Prostate gland (tissue), 2 donors: ENCODE results near the gene NBEA. TPM values are rescaled to one million over a fixed set of nuclear protein-coding genes. Genes with fewer than 3 reads are reported as not detected.

Experiments
- DNase-seq: peaks from one replicate; pipeline ENCODE4 v3.0.0-alpha.2; 2019; ENCODE audit warnings: low spot score
- H3K27ac ChIP-seq, 2 donors: fragments of 200-600 bp; sonication (generic); 2 replicates each; pipeline ENCODE4 v1.5.1; 2017 to 2019
- H3K27me3 ChIP-seq: fragments of 200-600 bp; sonication (generic); replicated peaks from 2 replicates; pipeline ENCODE4 v1.5.1; 2019; ENCODE audit not compliant: insufficient read depth
- H3K36me3 ChIP-seq, 2 donors: fragments of 200-600 bp; sonication (generic); 1 replicate in 1 of 2; 2 replicates in 1 of 2; pipeline versions ENCODE4 v1.5.1 to v1.8.1; 2017 to 2019
- H3K4me1 ChIP-seq: fragments of 200-600 bp; sonication (generic); replicated peaks from 2 replicates; pipeline ENCODE4 v1.5.1; 2019
- H3K4me3 ChIP-seq, 2 donors: fragments of 200-600 bp; sonication (generic); 2 replicates each; pipeline ENCODE4 v1.5.1; 2017 to 2019
- H3K9me3 ChIP-seq: fragments of 200-600 bp; sonication (generic); 2 replicates; pipeline ENCODE4 v1.5.1; 2017
- POLR2A ChIP-seq: fragments of 450-650 bp; IDR thresholded peaks from one replicate; pipeline ENCODE4 v1.6.1; 2016; ENCODE audit warnings: antibody characterized with exemption, mild to moderate bottlenecking
- POLR2AphosphoS5 ChIP-seq: sonication (generic); formaldehyde crosslinking; IDR thresholded peaks from one replicate; pipeline ENCODE4 v1.6.1; 2017; ENCODE audit warnings: antibody characterized with exemption
- WGBS: methylation state at CpG from one replicate; pipeline ENCODE4 v1.1.5; 2018; 5-methylcytosine and 5-hydroxymethylcytosine counted together
- intact Hi-C: fragments of 100-400 bp; cut with DNase I; formaldehyde crosslinking; loops from one replicate; pipeline ENCODE4 v1.14.2; 2022
- total RNA-seq, 2 donors: library from RNA; depleted of rRNA; stranded (reverse); fragments of >200 nt; gene quantifications; one replicate each; pipeline ENCODE4 v1.1.0, GENCODE V29; 2016
- TF ChIP-seq, protein P1 (sequence below), 4 experiments: fragments of 200-600 bp in 2 of 4; fragments of 450-650 bp in 2 of 4; sonication (generic) in 2 of 4; IDR thresholded peaks; 1 replicate in 3 of 4; 2 replicates in 1 of 4; pipeline ENCODE4 v1.5.1; 2016 to 2019; ENCODE audit warnings: antibody characterized with exemption in 4 of 4, mild to moderate bottlenecking in 2 of 4, moderate library complexity in 2 of 4

Gene NBEA
- total RNA-seq, 2 donors from 2014 or later = 13.6 to 16.9 TPM

DNA sequence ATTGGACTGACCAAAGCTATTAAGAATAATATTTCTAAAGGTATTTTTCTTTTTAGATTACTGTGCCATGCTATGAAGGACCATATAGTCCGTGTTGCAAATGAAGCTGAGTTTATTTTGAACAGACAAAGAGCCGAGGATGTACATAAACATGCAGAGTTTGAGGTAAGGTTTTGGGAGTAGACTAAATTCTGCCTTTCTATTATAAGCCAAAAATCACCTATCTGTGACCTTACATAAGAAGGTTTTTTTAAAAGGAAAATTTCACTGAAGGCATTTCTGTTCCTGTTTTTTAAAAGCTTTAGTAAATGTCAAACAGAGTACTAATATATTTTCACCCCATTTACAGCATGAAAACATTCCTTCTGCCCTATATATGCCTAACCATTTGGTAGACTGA, 407.0 kb downstream of the NBEA start:
- 89% methylated on average over 2 of the region's 2 CpGs for WGBS
- TF ChIP-seq, protein P1, sequence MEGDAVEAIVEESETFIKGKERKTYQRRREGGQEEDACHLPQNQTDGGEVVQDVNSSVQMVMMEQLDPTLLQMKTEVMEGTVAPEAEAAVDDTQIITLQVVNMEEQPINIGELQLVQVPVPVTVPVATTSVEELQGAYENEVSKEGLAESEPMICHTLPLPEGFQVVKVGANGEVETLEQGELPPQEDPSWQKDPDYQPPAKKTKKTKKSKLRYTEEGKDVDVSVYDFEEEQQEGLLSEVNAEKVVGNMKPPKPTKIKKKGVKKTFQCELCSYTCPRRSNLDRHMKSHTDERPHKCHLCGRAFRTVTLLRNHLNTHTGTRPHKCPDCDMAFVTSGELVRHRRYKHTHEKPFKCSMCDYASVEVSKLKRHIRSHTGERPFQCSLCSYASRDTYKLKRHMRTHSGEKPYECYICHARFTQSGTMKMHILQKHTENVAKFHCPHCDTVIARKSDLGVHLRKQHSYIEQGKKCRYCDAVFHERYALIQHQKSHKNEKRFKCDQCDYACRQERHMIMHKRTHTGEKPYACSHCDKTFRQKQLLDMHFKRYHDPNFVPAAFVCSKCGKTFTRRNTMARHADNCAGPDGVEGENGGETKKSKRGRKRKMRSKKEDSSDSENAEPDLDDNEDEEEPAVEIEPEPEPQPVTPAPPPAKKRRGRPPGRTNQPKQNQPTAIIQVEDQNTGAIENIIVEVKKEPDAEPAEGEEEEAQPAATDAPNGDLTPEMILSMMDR (IDR thresholded peaks at IDR 0.05) = no peak
- TF ChIP-seq POLR2AphosphoS5 (no peak), POLR2A (no peak)
- Histone ChIP-seq H3K27me3 (no peaks in the 10 kb centered on the region), H3K4me3 (no peak overlapping the region), H3K9me3 (no peaks in the 10 kb centered on the region), H3K27ac (no peak overlapping the region), H3K4me1 (no peaks in the 10 kb centered on the region), H3K36me3 (no peaks in the 10 kb centered on the region)
- intact Hi-C loops = no loop called here
- no peak for DNase-seq

DNA sequence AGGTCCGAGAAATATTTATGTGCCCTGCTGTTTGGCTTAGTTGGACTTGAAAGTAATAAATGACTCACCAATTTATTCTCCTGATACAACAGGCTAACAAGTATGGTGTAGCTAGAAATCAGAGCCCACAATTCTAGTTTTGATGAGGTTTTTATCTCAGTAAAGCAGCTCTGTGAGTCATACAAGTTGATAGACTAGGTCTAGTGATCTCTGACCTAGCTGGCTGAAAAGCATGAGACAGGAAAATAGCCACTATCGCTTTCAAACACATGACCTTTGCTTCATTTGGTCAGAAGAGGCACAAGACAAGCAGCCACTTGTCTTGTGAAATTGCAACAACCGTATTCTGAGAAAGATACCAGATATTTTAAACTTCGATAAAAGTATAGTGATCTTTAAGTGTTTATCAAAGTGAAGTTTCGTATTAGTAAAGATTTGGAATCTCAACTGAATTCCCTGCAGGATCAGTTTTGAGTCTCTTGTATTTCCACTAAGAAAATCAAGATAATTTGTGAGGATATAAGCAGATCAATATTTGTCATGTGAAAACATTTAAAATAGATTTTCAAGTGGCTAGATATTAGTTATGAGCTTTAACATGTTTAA, 407.7 kb downstream of the NBEA start:
- no peaks in the 10 kb centered on the region for H3K27me3 ChIP-seq
- 68% methylated on average over 5 of the region's 5 CpGs for WGBS
- DNase-seq = no peak
- H3K27ac ChIP-seq = no peak overlapping the region
- H3K4me1 ChIP-seq = no peaks in the 10 kb centered on the region
- no peaks in the 10 kb centered on the region for H3K9me3 ChIP-seq
- no peaks in the 10 kb centered on the region for H3K36me3 ChIP-seq
- intact Hi-C loops = no loop called here
- H3K4me3 ChIP-seq = no peak overlapping the region
- no peak for TF ChIP-seq POLR2AphosphoS5
- TF ChIP-seq POLR2A = no peak
- TF ChIP-seq, protein P1 (IDR thresholded peaks at IDR 0.05) = no peak

DNA sequence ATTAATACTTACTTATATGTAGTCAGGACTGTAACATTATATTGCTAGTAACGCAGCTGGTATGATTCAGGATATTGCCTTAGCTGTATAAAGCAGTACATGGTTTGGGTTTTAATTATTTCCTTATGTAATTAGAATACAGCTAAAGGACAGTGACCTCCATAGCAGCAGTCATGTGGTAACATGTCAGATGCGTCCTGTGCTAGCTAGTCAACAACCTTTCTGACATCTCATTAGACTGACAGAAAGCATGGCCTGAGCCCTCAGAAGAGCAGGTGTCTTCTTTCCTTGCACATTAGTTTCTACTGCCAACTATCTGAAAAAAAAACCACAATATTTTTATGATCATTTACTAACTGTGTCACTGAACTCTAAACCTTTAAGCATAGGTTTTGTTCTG, 412.2 kb downstream of the NBEA start:
- intact Hi-C loops = no loop called here
- Histone ChIP-seq H3K9me3 (no peaks in the 10 kb centered on the region), H3K36me3 (no peaks in the 10 kb centered on the region), H3K4me1 (no peaks in the 10 kb centered on the region), H3K4me3 (no peak overlapping the region), H3K27ac (no peak overlapping the region), H3K27me3 (no peaks in the 10 kb centered on the region)
- 86% methylated on average over 2 of the region's 2 CpGs for WGBS
- DNase-seq = no peak
- TF ChIP-seq POLR2A (no peak), POLR2AphosphoS5 (no peak)
- TF ChIP-seq, protein P1 (IDR thresholded peaks at IDR 0.05) = no peak

DNA sequence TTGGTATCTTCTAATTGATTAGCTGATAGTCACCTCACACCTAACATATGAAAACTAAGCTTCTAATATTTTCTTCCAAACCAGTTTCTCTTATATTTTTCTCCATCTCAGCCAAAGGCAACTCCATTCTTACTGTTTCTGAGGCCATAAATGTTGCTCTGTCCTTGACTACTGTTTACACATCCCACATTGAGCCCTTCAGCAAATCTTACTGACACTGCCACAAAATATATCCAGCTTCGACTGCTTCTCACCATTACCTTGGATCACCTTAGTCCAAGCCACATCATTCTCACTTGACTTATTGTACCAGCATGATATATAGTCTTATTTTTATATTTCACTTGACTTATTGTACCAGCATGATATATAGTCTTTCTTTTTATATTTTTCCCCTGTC, 412.8 kb downstream of the NBEA start:
- no peak for TF ChIP-seq POLR2AphosphoS5
- TF ChIP-seq POLR2A = no peak
- TF ChIP-seq, protein P1 (IDR thresholded peaks at IDR 0.05) = no peak
- intact Hi-C loops = no loop called here
- Histone ChIP-seq H3K36me3 (no peaks in the 10 kb centered on the region), H3K4me3 (no peak overlapping the region), H3K27ac (no peak overlapping the region), H3K27me3 (no peaks in the 10 kb centered on the region), H3K9me3 (no peaks in the 10 kb centered on the region), H3K4me1 (no peaks in the 10 kb centered on the region)
- DNase-seq = no peak
- WGBS = 90% methylated on average over 1 of the region's 1 CpG

DNA sequence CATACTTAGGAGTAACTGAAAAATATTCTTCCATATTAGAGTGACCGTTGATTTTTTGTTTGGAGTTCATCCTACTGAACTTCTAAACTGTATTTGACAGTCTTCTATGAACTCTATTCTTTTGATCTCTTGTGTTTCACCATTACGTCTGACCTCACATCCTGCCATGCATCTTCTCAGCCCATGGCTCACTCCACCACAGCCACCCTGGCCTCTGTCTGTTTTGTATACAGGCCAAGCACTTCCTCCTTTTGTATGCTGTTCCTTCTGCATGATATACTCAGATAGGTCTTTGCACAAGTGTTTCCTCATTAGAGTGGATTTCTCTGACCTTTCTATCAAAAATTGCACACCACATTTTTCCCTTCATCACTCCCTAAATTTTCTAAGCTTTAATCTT, 414.5 kb downstream of the NBEA start:
- no peak overlapping the region for H3K27ac ChIP-seq
- intact Hi-C loops = no loop called here
- no peaks in the 10 kb centered on the region for H3K27me3 ChIP-seq
- no peak for TF ChIP-seq POLR2A
- TF ChIP-seq, protein P1 (IDR thresholded peaks at IDR 0.05) = no peak
- no peak for TF ChIP-seq POLR2AphosphoS5
- no peaks in the 10 kb centered on the region for H3K9me3 ChIP-seq
- no peaks in the 10 kb centered on the region for H3K36me3 ChIP-seq
- H3K4me3 ChIP-seq = no peak overlapping the region
- WGBS = 81% methylated on average over 2 of the region's 2 CpGs
- no peaks in the 10 kb centered on the region for H3K4me1 ChIP-seq
- DNase-seq = no peak
